GM20431 (cell line): ENCODE measurements around the gene CNGA3.

ENCODE experiments used
- in situ Hi-C: fragments of 300-500 bp; cut with MseI, MboI; formaldehyde crosslinking; loops from one replicate; pipeline ENCODE4 v1.15.0; 2020; ENCODE audit warnings: low sequenced_read_pairs; ENCODE audit not compliant: unreplicated experiment

CNGA3 gene

DNA sequence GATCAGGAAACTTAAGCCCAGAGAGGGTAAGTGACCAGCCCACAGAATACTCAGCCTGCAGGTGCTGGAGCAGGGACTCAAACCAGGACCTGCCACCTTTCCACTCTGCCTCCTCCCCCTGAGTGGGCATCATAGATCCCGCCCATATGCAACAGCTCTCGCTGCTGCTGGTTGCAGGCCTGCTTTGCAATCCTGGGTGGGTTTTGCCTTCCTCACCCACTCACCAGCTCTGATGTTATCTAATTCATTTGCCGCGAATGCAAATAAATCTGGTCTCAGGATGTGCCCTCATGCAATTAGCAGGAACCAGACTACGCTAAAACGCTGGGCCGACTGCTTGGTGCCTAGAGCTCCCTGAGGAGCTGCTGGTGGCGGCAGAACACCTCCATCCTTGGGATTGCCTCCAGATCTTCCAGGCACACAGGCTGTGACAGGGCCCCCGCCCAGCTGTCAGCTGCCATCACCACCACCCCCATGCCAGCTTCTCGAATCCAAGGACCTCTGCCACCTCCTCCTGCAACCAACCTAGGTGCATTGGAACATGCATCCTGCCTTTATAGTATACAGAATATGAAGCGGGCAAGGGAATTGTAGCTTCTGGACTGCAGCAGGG is 28.8 kb downstream of the CNGA3 start:
- in situ Hi-C loops: loop anchor here (25.0 kb wide), 1 partner anchor 563 kb away; no protein-coding TSS in a partner anchor

- in situ Hi-C loops: loop anchor here (25.0 kb wide), 1 partner anchor 564 kb away; no protein-coding TSS in a partner anchor
Observed at GRCh38 chr2:98376301-98376910, 30.1 kb downstream of the CNGA3 start.

- in situ Hi-C loops: loop anchor here (25.0 kb wide), 1 partner anchor 565 kb away; no protein-coding TSS in a partner anchor
Observed at GRCh38 chr2:98376996-98377395, 30.7 kb downstream of the CNGA3 start.

DNA sequence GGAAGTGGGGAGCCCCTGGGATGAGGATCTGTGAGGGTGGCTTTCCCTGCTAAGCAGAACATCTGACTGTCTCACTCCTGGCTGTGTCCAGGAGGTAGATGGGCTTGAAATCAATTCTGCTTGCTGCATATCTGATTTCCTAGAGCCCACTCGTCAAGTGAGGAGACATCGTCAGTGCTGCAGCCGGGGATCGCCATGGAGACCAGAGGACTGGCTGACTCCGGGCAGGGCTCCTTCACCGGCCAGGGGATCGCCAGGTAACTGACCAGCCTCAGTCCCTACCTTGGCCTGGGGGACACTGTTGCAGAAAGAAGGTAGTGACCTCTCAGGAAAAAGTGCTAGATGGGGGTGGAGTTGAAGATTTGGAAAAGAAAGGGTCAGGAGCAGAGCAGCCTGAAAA is 31.3 kb downstream of the CNGA3 start:
- in situ Hi-C loops: loop anchor here (25.0 kb wide), 1 partner anchor 565 kb away; no protein-coding TSS in a partner anchor

- in situ Hi-C loops: loop anchor here (25.0 kb wide), 1 partner anchor 566 kb away; no protein-coding TSS in a partner anchor
Observed at GRCh38 chr2:98378196-98378595, 31.9 kb downstream of the CNGA3 start.

- in situ Hi-C loops: loop anchor here (25.0 kb wide), 1 partner anchor 567 kb away; no protein-coding TSS in a partner anchor
Observed at GRCh38 chr2:98378901-98379300, 32.6 kb downstream of the CNGA3 start.

DNA sequence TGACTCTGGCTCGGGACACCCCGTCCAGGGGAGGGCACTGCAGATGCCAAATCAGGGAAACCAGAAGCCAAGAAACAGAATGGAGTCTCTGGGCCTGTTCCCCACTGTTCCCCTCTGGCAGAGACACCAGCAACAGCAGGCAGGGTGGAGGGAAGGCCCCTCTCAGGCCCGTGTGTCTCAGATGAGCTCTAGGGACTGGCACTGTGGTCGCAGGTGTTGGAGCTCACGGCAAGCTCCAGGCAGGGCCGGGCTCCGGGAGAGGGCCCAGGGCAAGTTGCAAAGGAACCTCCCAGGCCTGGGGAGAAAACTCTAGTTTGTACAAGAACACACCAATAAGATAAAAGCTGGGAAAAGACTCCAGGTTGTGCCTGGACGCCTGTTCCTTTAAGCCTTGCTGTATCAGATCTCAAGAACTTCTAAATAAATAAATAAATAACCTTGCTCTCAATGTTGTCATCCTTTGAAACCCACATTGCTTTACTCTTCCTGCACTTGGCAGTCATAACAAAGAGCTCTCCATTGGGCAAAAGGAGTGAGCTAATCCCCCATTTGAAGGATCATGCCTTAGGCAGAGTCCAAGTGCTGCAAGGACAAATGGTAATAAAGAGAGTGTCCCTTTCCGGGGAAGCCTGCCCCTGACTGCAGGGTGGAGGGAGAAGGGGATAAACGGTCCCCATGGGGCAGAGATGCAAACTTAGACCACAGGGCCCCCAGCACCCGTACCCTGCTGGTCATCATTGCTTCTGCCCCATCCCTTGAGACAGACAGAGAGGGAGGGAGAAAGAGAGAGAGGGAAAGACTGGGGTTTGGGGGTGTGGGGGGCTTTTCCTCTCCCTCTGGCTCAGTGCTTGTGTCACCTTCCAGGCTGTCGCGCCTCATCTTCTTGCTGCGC is 33.3 kb downstream of the CNGA3 start:
- in situ Hi-C loops: loop anchor here (25.0 kb wide), 1 partner anchor 567 kb away; no protein-coding TSS in a partner anchor

GRCh38 chr2:98380203-98380535 is 33.9 kb downstream of the CNGA3 start:
- in situ Hi-C loops: loop anchor here (25.0 kb wide), 1 partner anchor 568 kb away; no protein-coding TSS in a partner anchor

DNA sequence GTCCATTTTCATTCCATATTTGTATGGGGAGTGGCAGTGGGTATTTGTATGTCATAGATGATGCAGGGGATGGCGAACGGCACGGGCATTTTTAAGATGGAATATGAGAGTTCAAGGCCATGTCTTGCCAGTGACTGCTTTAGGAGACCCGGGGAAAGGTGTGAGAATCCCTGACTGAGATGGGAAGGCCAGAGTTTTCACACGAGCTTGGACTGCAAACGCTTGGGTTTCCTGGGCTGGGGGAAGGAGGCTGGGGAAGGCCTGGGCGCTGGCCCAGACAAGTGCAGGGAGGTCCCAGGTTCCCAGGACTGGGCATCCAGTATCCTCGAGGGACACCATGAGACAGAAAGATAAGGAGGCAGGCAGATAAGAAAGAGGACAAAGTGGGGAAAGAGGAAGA is 35.2 kb downstream of the CNGA3 start:
- in situ Hi-C loops: loop anchor here (25.0 kb wide), 1 partner anchor 569 kb away; no protein-coding TSS in a partner anchor

DNA sequence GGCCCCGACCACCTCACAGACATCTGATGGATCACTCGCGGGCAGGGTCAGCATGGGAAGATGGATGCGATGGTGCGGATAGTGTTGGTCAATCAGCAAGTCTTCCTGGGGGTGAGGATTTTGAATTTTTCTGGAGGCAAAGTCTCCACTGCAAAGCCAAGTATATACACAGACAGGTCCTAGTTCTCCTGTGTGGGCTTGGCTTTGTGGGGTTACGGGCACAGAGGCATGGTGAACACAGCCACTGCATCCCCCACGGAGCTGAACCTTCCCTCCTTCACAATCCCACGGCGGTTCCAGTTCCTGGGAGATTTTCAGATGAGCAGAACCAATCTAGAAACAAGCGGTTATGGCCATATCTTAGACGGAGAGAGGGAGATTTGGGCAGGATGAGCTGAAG is 35.8 kb downstream of the CNGA3 start:
- in situ Hi-C loops: loop anchor here (25.0 kb wide), 1 partner anchor 570 kb away; no protein-coding TSS in a partner anchor

- in situ Hi-C loops: loop anchor here (25.0 kb wide), 1 partner anchor 570 kb away; no protein-coding TSS in a partner anchor
Observed at GRCh38 chr2:98382739-98383138, 36.5 kb downstream of the CNGA3 start.

- in situ Hi-C loops: loop anchor here (25.0 kb wide), 1 partner anchor 571 kb away; no protein-coding TSS in a partner anchor
Observed at GRCh38 chr2:98383166-98383565, 36.9 kb downstream of the CNGA3 start.

GRCh38 chr2:98385050-98385699 is 38.9 kb downstream of the CNGA3 start:
- in situ Hi-C loops: loop anchor here (25.0 kb wide), 1 partner anchor 573 kb away; no protein-coding TSS in a partner anchor

DNA sequence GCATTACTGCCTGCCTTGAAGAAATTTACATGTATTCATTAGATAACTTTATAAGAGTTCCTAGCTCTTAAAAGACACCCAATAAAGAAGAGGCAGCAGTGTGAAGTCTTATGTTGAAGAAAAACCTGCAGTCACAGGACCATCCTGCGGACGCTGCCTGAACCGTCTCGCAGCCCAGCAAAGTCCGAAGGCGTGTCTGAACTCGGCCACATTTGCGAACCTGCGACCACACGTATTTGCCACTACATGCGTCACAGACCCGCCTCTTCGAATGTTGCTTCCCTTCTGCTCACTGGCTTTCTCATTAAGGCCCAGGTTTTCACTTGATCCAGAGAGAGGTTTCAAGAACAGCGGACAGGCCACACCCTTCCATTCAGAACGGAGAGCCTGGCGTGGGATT is 41.2 kb downstream of the CNGA3 start:
- in situ Hi-C loops: loop anchor here (25.0 kb wide), 1 partner anchor 575 kb away; no protein-coding TSS in a partner anchor

DNA sequence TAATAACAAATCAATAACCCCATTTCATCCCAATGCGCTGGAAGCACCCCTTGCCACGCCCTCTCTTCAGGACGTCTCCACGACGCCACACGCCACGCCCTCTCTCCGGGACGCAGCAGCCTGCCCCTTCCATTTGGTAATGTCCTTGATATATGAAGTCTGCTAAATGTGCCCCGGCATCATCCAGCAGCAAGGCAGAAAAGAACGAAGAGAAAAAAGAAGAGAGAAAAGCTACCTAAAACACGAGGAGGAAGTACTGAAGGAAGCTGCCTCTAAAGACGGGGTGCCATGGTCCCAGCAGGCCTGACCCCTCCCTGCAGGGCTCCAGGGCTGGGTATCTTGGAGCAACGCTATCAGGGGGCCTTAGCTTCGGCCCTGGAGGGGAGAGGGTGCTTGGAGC is 41.8 kb downstream of the CNGA3 start:
- in situ Hi-C loops: loop anchor here (25.0 kb wide), 1 partner anchor 576 kb away; no protein-coding TSS in a partner anchor

DNA sequence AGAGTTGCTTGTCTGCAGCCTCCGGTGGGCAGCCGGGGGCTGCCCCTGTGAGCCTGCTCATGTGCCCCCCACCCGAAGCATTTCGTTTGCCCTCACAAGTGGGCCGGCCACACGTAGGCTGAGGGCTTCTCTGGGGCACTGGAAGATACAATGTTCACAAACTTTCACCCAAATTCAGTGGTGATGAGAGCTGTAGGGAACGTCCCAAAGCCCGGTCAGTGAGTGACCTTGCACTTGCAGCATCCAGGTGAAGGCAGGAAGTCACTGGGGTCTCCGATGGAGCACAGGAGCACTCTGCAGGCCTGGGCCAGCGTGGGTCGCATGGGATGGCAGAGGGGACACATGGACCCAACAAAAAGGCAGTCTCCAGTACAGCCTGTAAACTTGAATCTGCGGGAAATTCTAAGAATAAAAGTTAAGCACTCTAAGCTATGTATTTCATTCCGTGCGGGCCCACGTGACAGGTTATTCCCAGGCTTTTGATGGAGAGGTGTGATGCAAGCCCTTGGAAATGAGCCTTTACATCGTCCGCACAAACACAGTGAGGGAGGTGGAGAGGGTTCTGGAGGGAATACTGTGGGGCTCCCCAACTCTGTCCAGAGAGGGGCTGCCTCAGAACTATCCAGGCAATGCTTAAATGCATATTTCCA is 42.5 kb downstream of the CNGA3 start:
- in situ Hi-C loops: loop anchor here (25.0 kb wide), 1 partner anchor 576 kb away; no protein-coding TSS in a partner anchor

GRCh38 chr2:98389251-98389605 is 43.0 kb downstream of the CNGA3 start:
- in situ Hi-C loops: loop anchor here (25.0 kb wide), 1 partner anchor 577 kb away; no protein-coding TSS in a partner anchor

GRCh38 chr2:98390571-98391476 is 44.6 kb downstream of the CNGA3 start:
- in situ Hi-C loops: loop anchor here (25.0 kb wide), 1 partner anchor 579 kb away; no protein-coding TSS in a partner anchor
